PC-3 (cell line): ENCODE results near the gene CD82. TPM values are rescaled to one million over a fixed set of nuclear protein-coding genes. Genes with fewer than 3 reads are reported as not detected.
"Not testable (repeated sequence)": the region's sequence is repeated elsewhere in the genome, so short reads cannot be mapped to it uniquely, and the experiment has no call there.

Experiments
- ATAC-seq: fragments of 200-7000 bp; cut with Tn5 transposase; 2 replicates; pipeline ENCODE4 v1.9.1; 2020; ENCODE audit warnings: mild to moderate bottlenecking, moderate library complexity
- BruUV-seq: library from RNA; stranded (reverse); fragments of 400-500 nt; replicated peaks from 2 replicates; lab custom pipeline; 2021; lab: Mats Ljungman, UMichigan
- CTCF ChIA-PET: fragments of 300-600 bp; sonication (Branson Sonifier 250); formaldehyde crosslinking; loops from one replicate; lab custom pipeline; 2022; ENCODE audit warnings: antibody characterized with exemption; lab: Charles Lee
- POLR2A ChIA-PET: fragments of 300-600 bp; sonication (Branson Sonifier 250); formaldehyde crosslinking; loops from one replicate; lab custom pipeline; 2022; ENCODE audit warnings: antibody characterized with exemption; ENCODE audit not compliant: unreplicated experiment; lab: Charles Lee
- DNase-seq: peaks from one replicate; pipeline ENCODE4 v3.0.0-alpha.2; 2015
- H2AFZ ChIP-seq: fragments of 300-600 bp; sonication (generic); 2 replicates; pipeline ENCODE4 v1.6.0; 2016; ENCODE audit warnings: antibody characterized with exemption, low read length
- H3F3A ChIP-seq: fragments of 300-600 bp; sonication (generic); one replicate; pipeline ENCODE4 v1.6.0; 2017; ENCODE audit warnings: antibody characterized with exemption, low read length, control low read depth, mild to moderate bottlenecking; ENCODE audit not compliant: unreplicated experiment
- H3K27ac ChIP-seq: fragments of 300-600 bp; sonication (generic); 2 replicates; pipeline ENCODE4 v1.5.1; 2016; ENCODE audit warnings: mild to moderate bottlenecking, low read length
- H3K27me3 ChIP-seq: fragments of 300-600 bp; sonication (generic); 2 replicates; pipeline ENCODE4 v1.6.1; 2016; ENCODE audit warnings: low read length, mixed read lengths
- H3K36me3 ChIP-seq: fragments of 300-600 bp; sonication (generic); 2 replicates; pipeline ENCODE4 v1.6.1; 2016; ENCODE audit warnings: low read depth, mixed run types, low read length, mixed read lengths
- H3K4me1 ChIP-seq: fragments of 300-600 bp; sonication (generic); 2 replicates; pipeline ENCODE4 v1.5.1; 2016; ENCODE audit warnings: low read length; ENCODE audit not compliant: insufficient read depth
- H3K4me2 ChIP-seq: fragments of 300-600 bp; sonication (generic); 2 replicates; pipeline ENCODE4 v1.6.0; 2016; ENCODE audit warnings: low read length
- H3K4me3 ChIP-seq: fragments of 300-600 bp; sonication (generic); 2 replicates; pipeline ENCODE4 v1.5.1; 2016; ENCODE audit warnings: mild to moderate bottlenecking, low read length, mixed read lengths
- H3K79me2 ChIP-seq: fragments of 300-600 bp; sonication (generic); 2 replicates; pipeline ENCODE4 v1.6.1; 2017; ENCODE audit warnings: low read length, mixed read lengths
- H3K9ac ChIP-seq: fragments of 300-600 bp; sonication (generic); 2 replicates; pipeline ENCODE4 v1.6.0; 2016; ENCODE audit warnings: mild to moderate bottlenecking, low read length
- H3K9me2 ChIP-seq: fragments of 300-600 bp; sonication (generic); replicated peaks from 2 replicates; pipeline ENCODE4 v1.6.1; 2016; ENCODE audit warnings: mixed run types, low read length, mixed read lengths
- H3K9me3 ChIP-seq: fragments of 300-600 bp; sonication (generic); 2 replicates; pipeline ENCODE4 v1.6.1; 2016; ENCODE audit warnings: low read length, mixed read lengths
- H4K20me1 ChIP-seq: fragments of 300-600 bp; sonication (generic); 2 replicates; pipeline ENCODE4 v1.6.1; 2016; ENCODE audit warnings: low read length, mixed read lengths
- CTCF ChIP-seq: fragments of 300-600 bp; sonication (generic); conservative IDR thresholded peaks from 2 replicates; pipeline ENCODE4 v1.5.1; 2017; ENCODE audit warnings: antibody characterized with exemption, low read depth, mild to moderate bottlenecking, low read length
- EZH2 ChIP-seq: fragments of 300-600 bp; sonication (generic); IDR thresholded peaks from one replicate; pipeline ENCODE4 v1.6.1; 2017; ENCODE audit warnings: antibody characterized with exemption, mild to moderate bottlenecking, low read length; ENCODE audit not compliant: unreplicated experiment
- EZH2phosphoT487 ChIP-seq: fragments of 300-600 bp; sonication (generic); IDR thresholded peaks from 2 replicates; pipeline ENCODE4 v1.6.1; 2018; ENCODE audit warnings: mild to moderate bottlenecking, antibody characterized with exemption, low read length, borderline replicate concordance
- intact Hi-C: fragments of 100-400 bp; cut with micrococcal nuclease; formaldehyde crosslinking; loops from 2 replicates; pipeline ENCODE4 v1.9.0; 2023
- total RNA-seq: library from RNA; depleted of rRNA; stranded (reverse); fragments of >200 nt; gene quantifications from 2 replicates; pipeline ENCODE4 v1.2.3, GENCODE V29; 2014

The CD82 gene
- total RNA-seq, 1 experiment from 2014 or later: 5.0 TPM

- H3K9me2 ChIP-seq: no peaks in the 10 kb centered on the region
- H4K20me1 ChIP-seq: no peaks in the 10 kb centered on the region
- no TSS peak for BruUV-seq
- TF ChIP-seq EZH2phosphoT487 (no peak), CTCF (no peak), EZH2 (no peak)
- H2AFZ ChIP-seq: no peak overlapping the region
- DNase-seq (no peak), ATAC-seq (no peak)
- no peak overlapping the region for H3K4me2 ChIP-seq
- no peak overlapping the region for H3K4me3 ChIP-seq
- H3K36me3 ChIP-seq: no peaks in the 10 kb centered on the region
- intact Hi-C loops: no loop called here
- no peak overlapping the region for H3K9ac ChIP-seq
- H3F3A ChIP-seq: no peaks in the 10 kb centered on the region
- H3K9me3 ChIP-seq: no peaks in the 10 kb centered on the region
- H3K79me2 ChIP-seq: no peaks in the 10 kb centered on the region
- H3K27me3 ChIP-seq: no peaks in the 10 kb centered on the region
- POLR2A ChIA-PET: no interaction called here
- no peaks in the 10 kb centered on the region for H3K4me1 ChIP-seq
- CTCF ChIA-PET: no interaction called here
- H3K27ac ChIP-seq: no peak overlapping the region
Measured at GRCh38 chr11:44540667-44541066, 24.8 kb upstream of the CD82 start.

- H3K4me2 ChIP-seq: no peak overlapping the region
- intact Hi-C loops: no loop called here
- POLR2A ChIA-PET: no interaction called here
- no TSS peak for BruUV-seq
- H3K27me3 ChIP-seq: no peaks in the 10 kb centered on the region
- H2AFZ ChIP-seq: no peak overlapping the region
- ATAC-seq: no peak
- H3K9me2 ChIP-seq: no peaks in the 10 kb centered on the region
- H3F3A ChIP-seq: no peaks in the 10 kb centered on the region
- no peaks in the 10 kb centered on the region for H3K4me1 ChIP-seq
- no peak overlapping the region for H3K4me3 ChIP-seq
- no peak overlapping the region for H3K27ac ChIP-seq
- no peaks in the 10 kb centered on the region for H3K79me2 ChIP-seq
- H3K9ac ChIP-seq: no peak overlapping the region
- CTCF ChIA-PET: no interaction called here
- H3K36me3 ChIP-seq: no peaks in the 10 kb centered on the region
- DNase-seq: no peak
- no peak for TF ChIP-seq CTCF
- H4K20me1 ChIP-seq: no peaks in the 10 kb centered on the region
- H3K9me3 ChIP-seq: no peaks in the 10 kb centered on the region
Measured at GRCh38 chr11:44542372-44542771, 23.1 kb upstream of the CD82 start.

- ATAC-seq, POLR2A ChIA-PET: not testable (repeated sequence)
Measured at GRCh38 chr11:44546984-44547383, 18.5 kb upstream of the CD82 start.

GRCh38 chr11:44547534-44547933 lies 17.9 kb upstream of the CD82 start:
- DNase-seq, intact Hi-C loops, H3K27me3 ChIP-seq, ATAC-seq, H3K27ac ChIP-seq, POLR2A ChIA-PET, H3K9me2 ChIP-seq, BruUV-seq, H3K36me3 ChIP-seq, H3K9ac ChIP-seq, H3K4me2 ChIP-seq, H3K4me3 ChIP-seq, H4K20me1 ChIP-seq, H3K9me3 ChIP-seq, H3K79me2 ChIP-seq, CTCF ChIA-PET, H3F3A ChIP-seq, H2AFZ ChIP-seq, H3K4me1 ChIP-seq: not testable (repeated sequence)

More at GRCh38 chr11:44546984-44547383, 18.5 kb upstream of the CD82 start:
- BruUV-seq, H3K9me3 ChIP-seq, H3F3A ChIP-seq, H3K36me3 ChIP-seq, H3K27me3 ChIP-seq, H2AFZ ChIP-seq, H3K9ac ChIP-seq, H3K9me2 ChIP-seq, H4K20me1 ChIP-seq, H3K27ac ChIP-seq, intact Hi-C loops, CTCF ChIA-PET, H3K4me3 ChIP-seq, DNase-seq, H3K4me1 ChIP-seq, H3K79me2 ChIP-seq, H3K4me2 ChIP-seq: not testable (repeated sequence)
